Measurements from ENCODE around the gene ZNF180.

DNA sequence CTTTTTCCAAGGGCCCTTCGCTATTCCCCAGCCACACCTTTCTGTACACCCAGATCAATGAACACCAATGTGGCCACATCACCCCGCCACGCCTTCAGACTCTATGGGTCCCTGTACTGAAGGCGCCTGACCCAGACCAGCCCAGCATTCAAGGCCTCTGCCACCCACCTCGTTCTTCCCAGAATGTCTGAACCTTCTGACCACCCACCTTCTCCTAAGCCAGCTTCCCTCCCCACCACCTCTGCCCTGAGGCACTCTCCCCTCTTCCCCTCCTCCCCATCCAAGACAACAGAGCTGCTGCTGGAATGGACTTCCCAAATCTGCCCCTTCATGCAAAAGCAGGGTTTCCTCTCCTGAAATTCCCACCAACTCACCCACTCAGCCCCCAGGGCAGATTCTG lies 32.5 kb upstream of the ZNF180 start:
- no peak for TF ChIP-seq ZNF529 (tag by site-specific recombination; IDR thresholded peaks at IDR 0.05; ENCODE audit: insufficient replicate concordance)
- TF ChIP-seq MZF1 (tag by site-specific recombination; IDR thresholded peaks at IDR 0.05; ENCODE audit: borderline replicate concordance), result no peak
- no peak for TF ChIP-seq ZNF280D (tag by site-specific recombination; IDR thresholded peaks at IDR 0.05)
- no peak for TF ChIP-seq ZNF558 (tag by site-specific recombination; IDR thresholded peaks at IDR 0.05)
- TF ChIP-seq, protein P1, sequence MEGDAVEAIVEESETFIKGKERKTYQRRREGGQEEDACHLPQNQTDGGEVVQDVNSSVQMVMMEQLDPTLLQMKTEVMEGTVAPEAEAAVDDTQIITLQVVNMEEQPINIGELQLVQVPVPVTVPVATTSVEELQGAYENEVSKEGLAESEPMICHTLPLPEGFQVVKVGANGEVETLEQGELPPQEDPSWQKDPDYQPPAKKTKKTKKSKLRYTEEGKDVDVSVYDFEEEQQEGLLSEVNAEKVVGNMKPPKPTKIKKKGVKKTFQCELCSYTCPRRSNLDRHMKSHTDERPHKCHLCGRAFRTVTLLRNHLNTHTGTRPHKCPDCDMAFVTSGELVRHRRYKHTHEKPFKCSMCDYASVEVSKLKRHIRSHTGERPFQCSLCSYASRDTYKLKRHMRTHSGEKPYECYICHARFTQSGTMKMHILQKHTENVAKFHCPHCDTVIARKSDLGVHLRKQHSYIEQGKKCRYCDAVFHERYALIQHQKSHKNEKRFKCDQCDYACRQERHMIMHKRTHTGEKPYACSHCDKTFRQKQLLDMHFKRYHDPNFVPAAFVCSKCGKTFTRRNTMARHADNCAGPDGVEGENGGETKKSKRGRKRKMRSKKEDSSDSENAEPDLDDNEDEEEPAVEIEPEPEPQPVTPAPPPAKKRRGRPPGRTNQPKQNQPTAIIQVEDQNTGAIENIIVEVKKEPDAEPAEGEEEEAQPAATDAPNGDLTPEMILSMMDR (tag by site-specific recombination; IDR thresholded peaks at IDR 0.05), result no peak
- TF ChIP-seq, protein P2, sequence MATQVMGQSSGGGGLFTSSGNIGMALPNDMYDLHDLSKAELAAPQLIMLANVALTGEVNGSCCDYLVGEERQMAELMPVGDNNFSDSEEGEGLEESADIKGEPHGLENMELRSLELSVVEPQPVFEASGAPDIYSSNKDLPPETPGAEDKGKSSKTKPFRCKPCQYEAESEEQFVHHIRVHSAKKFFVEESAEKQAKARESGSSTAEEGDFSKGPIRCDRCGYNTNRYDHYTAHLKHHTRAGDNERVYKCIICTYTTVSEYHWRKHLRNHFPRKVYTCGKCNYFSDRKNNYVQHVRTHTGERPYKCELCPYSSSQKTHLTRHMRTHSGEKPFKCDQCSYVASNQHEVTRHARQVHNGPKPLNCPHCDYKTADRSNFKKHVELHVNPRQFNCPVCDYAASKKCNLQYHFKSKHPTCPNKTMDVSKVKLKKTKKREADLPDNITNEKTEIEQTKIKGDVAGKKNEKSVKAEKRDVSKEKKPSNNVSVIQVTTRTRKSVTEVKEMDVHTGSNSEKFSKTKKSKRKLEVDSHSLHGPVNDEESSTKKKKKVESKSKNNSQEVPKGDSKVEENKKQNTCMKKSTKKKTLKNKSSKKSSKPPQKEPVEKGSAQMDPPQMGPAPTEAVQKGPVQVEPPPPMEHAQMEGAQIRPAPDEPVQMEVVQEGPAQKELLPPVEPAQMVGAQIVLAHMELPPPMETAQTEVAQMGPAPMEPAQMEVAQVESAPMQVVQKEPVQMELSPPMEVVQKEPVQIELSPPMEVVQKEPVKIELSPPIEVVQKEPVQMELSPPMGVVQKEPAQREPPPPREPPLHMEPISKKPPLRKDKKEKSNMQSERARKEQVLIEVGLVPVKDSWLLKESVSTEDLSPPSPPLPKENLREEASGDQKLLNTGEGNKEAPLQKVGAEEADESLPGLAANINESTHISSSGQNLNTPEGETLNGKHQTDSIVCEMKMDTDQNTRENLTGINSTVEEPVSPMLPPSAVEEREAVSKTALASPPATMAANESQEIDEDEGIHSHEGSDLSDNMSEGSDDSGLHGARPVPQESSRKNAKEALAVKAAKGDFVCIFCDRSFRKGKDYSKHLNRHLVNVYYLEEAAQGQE (tag by site-specific recombination; IDR thresholded peaks at IDR 0.05), result no peak
- TF ChIP-seq ZNF350 (tag by site-specific recombination; IDR thresholded peaks at IDR 0.05), result no peak
- no peak for TF ChIP-seq GLI4 (tag by site-specific recombination; IDR thresholded peaks at IDR 0.05)
- TF ChIP-seq, protein P3, sequence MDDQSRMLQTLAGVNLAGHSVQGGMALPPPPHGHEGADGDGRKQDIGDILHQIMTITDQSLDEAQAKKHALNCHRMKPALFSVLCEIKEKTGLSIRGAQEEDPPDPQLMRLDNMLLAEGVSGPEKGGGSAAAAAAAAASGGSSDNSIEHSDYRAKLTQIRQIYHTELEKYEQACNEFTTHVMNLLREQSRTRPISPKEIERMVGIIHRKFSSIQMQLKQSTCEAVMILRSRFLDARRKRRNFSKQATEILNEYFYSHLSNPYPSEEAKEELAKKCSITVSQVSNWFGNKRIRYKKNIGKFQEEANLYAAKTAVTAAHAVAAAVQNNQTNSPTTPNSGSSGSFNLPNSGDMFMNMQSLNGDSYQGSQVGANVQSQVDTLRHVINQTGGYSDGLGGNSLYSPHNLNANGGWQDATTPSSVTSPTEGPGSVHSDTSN (CRISPR knock-in tag; IDR thresholded peaks at IDR 0.05), result no peak
- TF ChIP-seq, protein P4, sequence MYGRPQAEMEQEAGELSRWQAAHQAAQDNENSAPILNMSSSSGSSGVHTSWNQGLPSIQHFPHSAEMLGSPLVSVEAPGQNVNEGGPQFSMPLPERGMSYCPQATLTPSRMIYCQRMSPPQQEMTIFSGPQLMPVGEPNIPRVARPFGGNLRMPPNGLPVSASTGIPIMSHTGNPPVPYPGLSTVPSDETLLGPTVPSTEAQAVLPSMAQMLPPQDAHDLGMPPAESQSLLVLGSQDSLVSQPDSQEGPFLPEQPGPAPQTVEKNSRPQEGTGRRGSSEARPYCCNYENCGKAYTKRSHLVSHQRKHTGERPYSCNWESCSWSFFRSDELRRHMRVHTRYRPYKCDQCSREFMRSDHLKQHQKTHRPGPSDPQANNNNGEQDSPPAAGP (tag by site-specific recombination; IDR thresholded peaks at IDR 0.05), result no peak
- no peak for TF ChIP-seq ZNF792 (tag by site-specific recombination; IDR thresholded peaks at IDR 0.05)
- TF ChIP-seq ZBTB44 (tag by site-specific recombination; IDR thresholded peaks at IDR 0.05), result no peak
- no peak for TF ChIP-seq ZNF133 (tag by site-specific recombination; IDR thresholded peaks at IDR 0.05)
- no peak for TF ChIP-seq ZNF24 (tag by site-specific recombination; IDR thresholded peaks at IDR 0.05)
